Activated CD4-positive, alpha-beta T cell treated with anti-CD3 and anti-CD28 coated beads, Interleukin-2, amount 50 U/mL, for 1 hour (primary cell): ENCODE results near the gene PATL2.
"Not testable (repeated sequence)": the region's sequence is repeated elsewhere in the genome, so short reads cannot be mapped to it uniquely, and the experiment has no call there.

Experiments
- DNase-seq: peaks from one replicate; pipeline ENCODE4 v3.0.0-alpha.2; 2020

PATL2 gene

GRCh38 chr15:44719293-44719999 lies 8.3 kb upstream of the PATL2 start:
- DNase-seq: peak; percentile 48

DNA sequence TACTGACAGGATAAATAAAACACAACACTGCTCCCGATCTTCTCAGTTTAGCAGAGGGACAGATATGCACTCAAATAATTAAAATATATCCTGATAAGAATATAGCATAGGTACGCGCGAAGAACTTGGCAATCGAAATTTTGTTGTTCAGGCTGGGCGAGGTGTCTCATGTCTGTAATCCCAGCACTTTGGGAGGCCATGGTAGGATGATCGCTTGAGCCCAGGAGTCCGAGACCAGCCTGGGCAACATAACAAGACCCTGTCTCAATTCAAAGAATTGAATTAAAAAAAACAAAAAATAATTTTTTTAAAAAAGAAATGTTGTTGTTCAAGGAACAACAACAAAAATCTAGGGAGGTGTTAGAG lies 7.8 kb upstream of the PATL2 start:
- DNase-seq: no peak

DNA sequence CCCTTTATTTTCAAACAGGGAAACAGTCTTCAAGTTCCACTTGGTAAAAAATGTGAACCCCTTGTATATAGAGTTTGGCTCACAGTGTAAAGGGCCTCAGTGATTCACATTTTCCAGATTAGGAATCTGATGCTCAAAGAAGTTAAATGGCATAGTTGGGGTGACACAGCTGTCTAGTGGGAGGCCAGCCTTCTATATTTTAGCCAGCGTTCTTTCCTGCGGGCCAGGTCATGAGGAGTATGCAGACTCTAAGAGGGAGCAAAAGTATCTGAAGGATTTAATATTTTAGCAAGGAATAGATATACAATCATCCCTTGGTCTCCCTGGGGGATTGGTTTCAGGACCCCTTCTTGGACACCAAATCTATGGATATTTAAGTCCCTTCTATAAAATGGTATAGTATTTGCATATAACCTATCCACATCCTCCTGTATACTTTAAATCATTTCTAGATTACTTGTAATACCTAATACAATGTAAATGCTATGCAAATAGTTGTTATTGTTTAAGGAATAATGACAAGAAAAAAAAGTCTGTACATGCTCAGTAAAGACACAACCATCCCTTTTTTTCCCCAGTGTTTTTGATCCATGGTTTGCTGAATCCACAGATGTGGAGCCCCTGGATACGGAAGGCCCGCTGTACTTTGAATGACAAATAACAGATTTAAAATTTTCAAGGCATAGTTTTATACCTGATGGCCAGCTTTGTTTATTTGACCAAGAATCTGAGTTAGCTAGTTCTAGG lies 7.2 kb upstream of the PATL2 start:
- no peak for DNase-seq

DNA sequence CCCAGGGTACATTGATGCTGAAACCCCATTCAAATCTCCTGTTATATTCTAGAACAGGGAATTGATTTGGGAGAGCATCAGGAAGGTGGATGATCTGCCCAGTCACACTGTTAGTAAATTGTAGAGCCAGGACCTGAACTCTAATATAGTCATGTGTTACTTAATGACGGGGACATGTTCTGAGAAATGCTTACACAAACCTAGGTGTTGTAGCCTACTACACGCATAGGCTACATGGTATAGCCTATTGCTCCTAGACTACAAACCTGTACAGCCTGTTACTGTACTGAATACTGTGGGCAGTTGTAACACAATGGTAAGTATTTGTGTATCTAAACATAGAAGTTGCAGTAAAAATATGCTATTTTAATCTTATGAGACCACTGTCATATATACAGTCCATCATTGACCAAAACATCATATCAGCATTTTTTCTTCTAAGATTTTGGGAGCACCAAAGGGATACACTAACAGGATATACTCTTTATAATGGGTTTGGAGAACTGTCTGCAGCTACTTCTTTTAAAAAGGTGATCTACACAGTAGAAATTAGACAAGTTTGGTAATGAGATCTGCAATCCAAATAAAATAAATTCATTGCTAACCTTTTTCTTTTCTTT lies 6.0 kb upstream of the PATL2 start:
- DNase-seq: no peak

DNA sequence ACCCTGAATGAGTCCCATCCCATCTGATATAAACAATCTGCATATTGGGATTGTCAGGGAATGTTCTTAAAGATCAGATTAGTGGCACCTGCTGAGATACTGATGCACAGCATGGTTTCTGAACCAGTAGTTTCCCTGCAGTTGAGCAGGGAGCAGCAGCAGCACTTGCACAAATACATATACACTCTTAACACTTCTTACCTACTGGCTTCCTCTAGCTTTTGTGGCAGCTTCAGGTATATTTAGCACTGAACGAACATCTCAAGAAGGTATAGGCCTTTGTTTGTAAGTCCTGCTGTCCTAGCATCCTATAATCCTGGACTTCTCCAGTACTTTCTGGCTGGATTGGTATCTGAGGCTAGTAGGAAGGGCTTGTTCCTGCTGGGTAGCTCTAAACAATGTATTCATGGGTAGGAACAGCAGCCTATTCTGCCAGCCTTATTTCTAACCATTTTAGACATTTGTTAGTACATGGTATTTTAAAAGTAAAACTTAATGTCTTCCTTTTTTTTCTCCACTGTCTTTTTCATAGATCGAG lies 4.7 kb upstream of the PATL2 start:
- no peak for DNase-seq

DNA sequence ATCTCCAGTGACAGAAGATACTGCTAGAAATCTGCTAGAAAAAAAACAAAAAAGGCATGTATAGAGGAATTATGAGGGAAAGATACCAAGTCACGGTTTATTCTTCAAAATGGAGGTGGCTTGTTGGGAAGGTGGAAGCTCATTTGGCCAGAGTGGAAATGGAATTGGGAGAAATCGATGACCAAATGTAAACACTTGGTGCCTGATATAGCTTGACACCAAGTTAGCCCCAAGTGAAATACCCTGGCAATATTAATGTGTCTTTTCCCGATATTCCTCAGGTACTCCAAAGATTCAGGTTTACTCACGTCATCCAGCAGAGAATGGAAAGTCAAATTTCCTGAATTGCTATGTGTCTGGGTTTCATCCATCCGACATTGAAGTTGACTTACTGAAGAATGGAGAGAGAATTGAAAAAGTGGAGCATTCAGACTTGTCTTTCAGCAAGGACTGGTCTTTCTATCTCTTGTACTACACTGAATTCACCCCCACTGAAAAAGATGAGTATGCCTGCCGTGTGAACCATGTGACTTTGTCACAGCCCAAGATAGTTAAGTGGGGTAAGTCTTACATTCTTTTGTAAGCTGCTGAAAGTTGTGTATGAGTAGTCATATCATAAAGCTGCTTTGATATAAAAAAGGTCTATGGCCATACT lies 4.1 kb upstream of the PATL2 start:
- no peak for DNase-seq

DNA sequence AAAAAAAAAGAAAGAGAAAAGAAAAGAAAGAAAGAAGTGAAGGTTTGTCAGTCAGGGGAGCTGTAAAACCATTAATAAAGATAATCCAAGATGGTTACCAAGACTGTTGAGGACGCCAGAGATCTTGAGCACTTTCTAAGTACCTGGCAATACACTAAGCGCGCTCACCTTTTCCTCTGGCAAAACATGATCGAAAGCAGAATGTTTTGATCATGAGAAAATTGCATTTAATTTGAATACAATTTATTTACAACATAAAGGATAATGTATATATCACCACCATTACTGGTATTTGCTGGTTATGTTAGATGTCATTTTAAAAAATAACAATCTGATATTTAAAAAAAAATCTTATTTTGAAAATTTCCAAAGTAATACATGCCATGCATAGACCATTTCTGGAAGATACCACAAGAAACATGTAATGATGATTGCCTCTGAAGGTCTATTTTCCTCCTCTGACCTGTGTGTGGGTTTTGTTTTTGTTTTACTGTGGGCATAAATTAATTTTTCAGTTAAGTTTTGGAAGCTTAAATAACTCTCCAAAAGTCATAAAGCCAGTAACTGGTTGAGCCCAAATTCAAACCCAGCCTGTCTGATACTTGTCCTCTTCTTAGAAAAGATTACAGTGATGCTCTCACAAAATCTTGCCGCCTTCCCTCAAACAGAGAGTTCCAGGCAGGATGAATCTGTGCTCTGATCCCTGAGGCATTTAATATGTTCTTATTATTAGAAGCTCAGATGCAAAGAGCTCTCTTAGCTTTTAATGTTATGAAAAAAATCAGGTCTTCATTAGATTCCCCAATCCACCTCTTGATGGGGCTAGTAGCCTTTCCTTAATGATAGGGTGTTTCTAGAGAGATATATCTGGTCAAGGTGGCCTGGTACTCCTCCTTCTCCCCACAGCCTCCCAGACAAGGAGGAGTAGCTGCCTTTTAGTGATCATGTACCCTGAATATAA lies 2.2 kb upstream of the PATL2 start:
- DNase-seq: no peak

- peak; percentile 45 for DNase-seq
Measured at GRCh38 chr15:44712346-44713005, 1.4 kb upstream of the PATL2 start.

DNA sequence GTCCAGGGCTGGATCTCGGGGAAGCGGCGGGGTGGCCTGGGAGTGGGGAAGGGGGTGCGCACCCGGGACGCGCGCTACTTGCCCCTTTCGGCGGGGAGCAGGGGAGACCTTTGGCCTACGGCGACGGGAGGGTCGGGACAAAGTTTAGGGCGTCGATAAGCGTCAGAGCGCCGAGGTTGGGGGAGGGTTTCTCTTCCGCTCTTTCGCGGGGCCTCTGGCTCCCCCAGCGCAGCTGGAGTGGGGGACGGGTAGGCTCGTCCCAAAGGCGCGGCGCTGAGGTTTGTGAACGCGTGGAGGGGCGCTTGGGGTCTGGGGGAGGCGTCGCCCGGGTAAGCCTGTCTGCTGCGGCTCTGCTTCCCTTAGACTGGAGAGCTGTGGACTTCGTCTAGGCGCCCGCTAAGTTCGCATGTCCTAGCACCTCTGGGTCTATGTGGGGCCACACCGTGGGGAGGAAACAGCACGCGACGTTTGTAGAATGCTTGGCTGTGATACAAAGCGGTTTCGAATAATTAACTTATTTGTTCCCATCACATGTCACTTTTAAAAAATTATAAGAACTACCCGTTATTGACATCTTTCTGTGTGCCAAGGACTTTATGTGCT lies 721 bp upstream of the PATL2 start:
- peak; percentile 51 for DNase-seq

- no peak for DNase-seq
Measured at GRCh38 chr15:44710236-44711095, 657 bp downstream of the PATL2 start.

DNA sequence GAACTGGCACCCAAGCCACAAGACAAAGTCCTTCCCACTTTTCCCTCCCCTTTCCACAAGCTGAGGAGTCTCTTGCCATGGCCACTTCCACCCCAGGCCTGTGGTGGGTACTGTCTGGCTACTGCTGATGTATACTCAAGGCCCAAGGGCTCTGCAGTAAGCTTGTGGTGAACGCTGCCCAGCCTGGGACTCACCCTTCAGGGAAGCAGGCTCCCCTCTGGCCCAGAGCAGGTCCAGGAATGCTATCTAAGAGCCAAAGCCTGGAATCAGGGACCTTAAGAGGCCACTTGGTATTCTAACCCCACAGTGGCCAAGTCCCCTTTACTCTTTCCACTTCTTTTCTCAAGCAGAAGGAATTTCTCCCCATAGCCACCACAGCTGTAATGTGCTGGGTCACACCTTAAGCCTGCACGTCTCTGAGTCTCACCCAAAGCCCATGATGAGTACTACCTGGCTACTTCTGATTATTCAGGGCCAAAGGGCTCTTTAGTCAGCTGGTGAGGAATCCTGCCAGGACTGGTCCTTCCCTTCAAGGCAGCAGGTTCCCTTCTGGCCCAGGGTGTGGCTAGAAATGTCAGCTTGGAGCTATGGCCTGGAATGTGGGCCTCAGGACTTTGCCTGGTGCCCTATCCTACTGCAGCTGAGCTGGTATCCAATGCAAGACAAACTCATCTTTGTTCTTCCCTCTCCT lies 4.0 kb downstream of the PATL2 start:
- no peak for DNase-seq

DNA sequence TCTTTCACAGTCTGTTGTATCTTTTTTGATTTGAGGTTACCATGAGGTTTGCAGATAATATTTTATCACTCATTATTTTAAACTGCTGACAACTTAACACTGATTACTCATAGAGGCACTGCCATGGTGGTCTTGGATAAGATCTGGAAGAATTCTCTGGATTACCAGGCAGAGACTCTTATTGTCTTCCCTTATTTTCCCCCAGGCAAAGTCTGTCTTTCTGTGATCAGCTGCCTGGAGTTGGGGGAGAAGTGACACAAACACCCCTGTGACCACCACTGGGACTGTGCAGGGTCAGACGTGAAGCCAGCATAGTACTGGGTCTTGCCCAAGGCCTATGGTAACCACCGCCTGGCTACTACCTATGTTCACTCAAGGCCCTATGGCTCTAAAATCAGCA lies 4.7 kb downstream of the PATL2 start:
- DNase-seq: no peak

DNA sequence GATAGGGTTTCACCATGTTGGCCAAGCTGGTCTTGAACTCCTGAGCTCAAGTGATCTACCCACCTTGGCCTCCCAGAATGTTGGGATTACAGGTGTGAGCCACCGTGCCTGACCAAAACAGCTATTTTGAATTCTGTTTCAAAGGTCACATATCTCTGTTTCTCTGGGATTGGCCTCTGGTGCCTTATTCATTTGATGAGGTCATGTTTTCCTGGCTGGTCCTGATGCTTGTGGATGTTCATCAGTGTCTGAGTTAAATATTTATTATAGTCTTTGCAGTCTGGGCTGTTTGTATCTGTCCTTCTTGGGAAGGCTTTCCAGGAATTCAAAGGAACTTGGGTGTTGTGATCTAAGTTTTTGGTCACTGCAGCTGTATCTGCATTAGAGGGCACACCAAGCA lies 5.1 kb downstream of the PATL2 start:
- no peak for DNase-seq

DNA sequence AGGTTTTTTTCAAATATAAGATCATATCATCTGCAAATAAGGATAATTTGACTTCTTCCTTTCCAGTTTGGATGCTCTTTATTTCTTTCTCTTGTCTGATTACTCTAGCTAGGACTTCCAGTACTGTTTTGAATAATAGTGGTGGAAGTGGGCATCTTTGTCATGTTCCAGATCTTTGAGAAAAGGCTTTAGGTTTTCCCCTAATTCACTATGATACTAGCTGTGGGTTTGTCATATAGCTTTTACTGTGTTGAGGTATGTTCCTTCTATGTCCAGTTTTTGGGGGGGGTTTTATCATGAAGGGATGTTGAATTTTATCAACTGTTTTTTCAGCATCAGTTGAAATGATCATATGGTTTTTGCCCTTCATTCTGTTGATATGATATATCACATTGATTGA lies 10.4 kb downstream of the PATL2 start:
- DNase-seq: not testable (repeated sequence)

DNA sequence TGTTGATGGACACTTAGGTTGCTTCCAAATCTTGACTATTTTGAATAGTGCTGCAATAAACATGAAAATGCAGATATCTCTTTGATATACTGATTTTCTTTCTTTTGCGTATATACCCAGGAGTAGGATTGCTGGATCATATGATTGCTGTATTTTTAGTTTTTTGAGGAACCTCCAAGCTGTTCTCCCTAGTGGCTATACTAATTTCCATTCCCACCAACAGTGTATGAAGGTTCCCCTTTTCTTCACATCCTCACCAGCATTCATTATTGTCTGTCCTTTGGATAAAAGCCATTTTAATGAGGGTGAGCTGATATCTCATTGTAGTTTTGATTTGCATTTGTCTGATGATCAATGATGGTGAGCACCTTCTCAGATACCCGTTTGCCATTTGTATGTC lies 12.5 kb downstream of the PATL2 start:
- no peak for DNase-seq

- no peak for DNase-seq
Measured at GRCh38 chr15:44697014-44697413, 14.1 kb downstream of the PATL2 start.

DNA sequence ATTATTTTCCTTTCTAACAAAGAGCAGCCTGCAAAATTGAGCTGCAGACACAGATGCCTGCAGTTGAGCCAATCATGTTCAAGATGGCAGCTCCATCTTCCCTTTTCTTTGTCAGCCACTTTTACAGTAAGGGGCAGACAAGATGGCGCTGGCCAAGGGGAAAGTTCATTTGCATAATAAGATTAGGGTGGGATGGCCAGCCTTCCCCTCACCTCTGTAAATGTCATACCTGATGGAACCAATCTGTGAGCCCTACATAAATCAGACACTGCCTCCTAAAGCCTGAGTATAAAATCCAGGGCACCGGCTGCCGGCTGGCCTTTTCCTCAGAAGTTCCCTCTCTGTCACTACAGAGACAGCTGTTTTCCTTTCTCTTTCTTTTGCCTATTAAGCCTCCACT lies 15.8 kb downstream of the PATL2 start:
- no peak for DNase-seq

DNA sequence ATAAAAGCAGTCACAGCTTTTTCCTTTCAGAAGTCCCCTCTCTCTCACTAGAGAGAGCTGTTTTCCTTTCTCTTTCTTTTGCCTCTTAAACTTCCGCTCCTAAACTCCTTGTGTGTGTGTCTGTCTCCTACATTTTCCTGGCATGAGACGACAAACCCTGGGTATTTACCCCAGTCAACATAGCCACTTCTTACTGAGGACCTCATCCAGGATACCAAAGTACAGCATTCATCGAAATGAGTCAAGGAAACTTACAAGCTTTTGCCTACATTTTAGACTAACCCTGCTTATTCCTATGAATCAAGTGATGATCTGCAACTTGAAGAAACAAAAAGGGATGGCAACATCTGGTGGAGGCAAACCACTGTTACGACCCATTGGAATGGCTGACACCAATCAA lies 16.7 kb downstream of the PATL2 start:
- DNase-seq: no peak

- DNase-seq: no peak
Measured at GRCh38 chr15:44692659-44693058, 18.5 kb downstream of the PATL2 start.

GRCh38 chr15:44690245-44690644 lies 20.9 kb downstream of the PATL2 start:
- not testable (repeated sequence) for DNase-seq
